HepG2 (cell line): ENCODE measurements around the gene ADGRL1. TPM values are rescaled to one million over a fixed set of nuclear protein-coding genes. Genes with fewer than 3 reads are reported as not detected.

Source experiments
- ATAC-seq: fragments of 200-7000 bp; cut with Tn5 transposase; 3 replicates; pipeline ENCODE4 v1.9.1; 2020; ENCODE audit warnings: mild to moderate bottlenecking, moderate library complexity
- BruUV-seq: library from RNA; stranded (reverse); fragments of 400-500 nt; replicated peaks from 2 replicates; lab custom pipeline; 2021; lab: Mats Ljungman, UMichigan
- CTCF ChIA-PET: fragments of 300-600 bp; formaldehyde crosslinking; extraction: SDS; loops from one replicate; lab custom pipeline; 2021; ENCODE audit warnings: low total read pairs, inconsistent platforms, low intra/inter-chr PET ratio; lab: Yijun Ruan, JAX
- POLR2A ChIA-PET: fragments of 350-600 bp; sonication (Branson Sonifier 250); formaldehyde crosslinking; loops from one replicate; lab custom pipeline; 2020; ENCODE audit warnings: antibody characterized with exemption, inconsistent platforms; lab: Yijun Ruan, JAX
- DNase-seq: peaks from one replicate; pipeline ENCODE4 v3.0.0-alpha.2; 2015; ENCODE audit warnings: low spot score
- FAIRE-seq: peaks from 3 replicates; lab custom pipeline; 2011; peaks lifted over from hg19 to GRCh38; lab: Jason Lieb, UNC
- H2AFZ ChIP-seq: one replicate; pipeline ENCODE4 v1.6.1; 2011; ENCODE audit warnings: low read length, inconsistent platforms
- H3K27ac ChIP-seq: fragments of 300-600 bp; 3 replicates; pipeline ENCODE4 v1.8.0; 2011; ENCODE audit warnings: mixed run types, mild to moderate bottlenecking, mixed read lengths, low read length, inconsistent platforms; ENCODE audit not compliant: insufficient read depth; ENCODE audit errors: extremely low read length
- H3K27me3 ChIP-seq, 2 experiments: fragments of 200-600 bp in 1 of 2; 2 replicates in 1 of 2; 3 replicates in 1 of 2; pipeline versions ENCODE4 v1.6.0 to v1.8.0; 2011; ENCODE audit warnings: low read length in 2 of 2, mild to moderate bottlenecking in 2 of 2, moderate library complexity in 2 of 2, inconsistent platforms in 1 of 2; ENCODE audit not compliant: insufficient read depth in 2 of 2, control insufficient read depth in 1 of 2
- H3K36me3 ChIP-seq, 2 experiments: fragments of 200-600 bp in 1 of 2; replicated peaks in 1 of 2; 2 replicates in 1 of 2; 3 replicates in 1 of 2; pipeline versions ENCODE4 v1.5.1 to v1.8.0; 2011; ENCODE audit warnings: low read length in 2 of 2, inconsistent platforms in 1 of 2; ENCODE audit not compliant: insufficient read depth in 2 of 2, control insufficient read depth in 1 of 2
- H3K4me1 ChIP-seq: 2 replicates; pipeline ENCODE4 v1.5.1; 2012; ENCODE audit warnings: low read length, inconsistent platforms; ENCODE audit not compliant: insufficient read depth
- H3K4me2 ChIP-seq: 2 replicates; pipeline ENCODE4 v1.6.0; 2011; ENCODE audit warnings: low read depth, low read length, inconsistent platforms
- H3K4me3 ChIP-seq, 3 experiments: fragments of 200-600 bp in 1 of 3; sonication (generic), shearing (Covaris generic) in 1 of 3; replicated peaks in 1 of 3; 2 replicates each; pipeline ENCODE4 v1.5.1; 2011 to 2016; ENCODE audit warnings: low read length in 3 of 3, inconsistent platforms in 2 of 3, low read depth in 2 of 3, mild to moderate bottlenecking in 2 of 3, control low read depth in 1 of 3, mixed read lengths in 1 of 3; ENCODE audit not compliant: insufficient read depth in 1 of 3
- H3K79me2 ChIP-seq: one replicate; pipeline ENCODE4 v1.6.1; 2011; ENCODE audit warnings: low read length, inconsistent platforms; ENCODE audit not compliant: insufficient read depth
- H3K9ac ChIP-seq: 2 replicates; pipeline ENCODE4 v1.6.0; 2011; ENCODE audit warnings: mild to moderate bottlenecking, low read depth, low read length, inconsistent platforms; ENCODE audit not compliant: insufficient read depth
- H3K9me3 ChIP-seq: 2 replicates; pipeline ENCODE4 v1.5.1; 2012; ENCODE audit warnings: mild to moderate bottlenecking, low read length
- H4K20me1 ChIP-seq: 2 replicates; pipeline ENCODE4 v1.6.0; 2011; ENCODE audit warnings: inconsistent platforms, mild to moderate bottlenecking, low read length, moderate library complexity; ENCODE audit not compliant: insufficient read depth
- DDIT3 ChIP-seq: sonication (generic); formaldehyde crosslinking; IDR thresholded peaks from 2 replicates; pipeline ENCODE4 v1.4.0; 2020; ENCODE audit warnings: mild to moderate bottlenecking, missing genetic modification reagents
- EZH2 ChIP-seq: conservative IDR thresholded peaks from 2 replicates; pipeline ENCODE4 v1.6.1; 2012; ENCODE audit warnings: mild to moderate bottlenecking, low read depth, low read length, moderate library complexity
- HNF1A ChIP-seq, 2 experiments: sonication (generic) in 1 of 2; formaldehyde crosslinking in 1 of 2; IDR thresholded peaks; 2 replicates each; pipeline versions ENCODE4 v1.4.0 to v1.6.1; 2016 to 2020; ENCODE audit warnings: borderline replicate concordance in 1 of 2, low read depth in 1 of 2, mild to moderate bottlenecking in 1 of 2, missing genetic modification reagents in 1 of 2
- IRF1 ChIP-seq: sonication (generic); formaldehyde crosslinking; IDR thresholded peaks from 2 replicates; pipeline ENCODE4 v1.4.0; 2020; ENCODE audit warnings: low read depth, mild to moderate bottlenecking, missing genetic modification reagents
- SPEN ChIP-seq: sonication (generic); formaldehyde crosslinking; IDR thresholded peaks from 2 replicates; pipeline ENCODE4 v1.5.1; 2020; ENCODE audit warnings: low read depth, mild to moderate bottlenecking, missing genetic modification reagents
- ZNF724P ChIP-seq: sonication (generic); formaldehyde crosslinking; IDR thresholded peaks from 2 replicates; pipeline ENCODE4 v1.8.0; 2022; ENCODE audit warnings: missing genetic modification reagents, borderline replicate concordance
- WGBS: methylation state at CpG from one replicate; pipeline ENCODE4 v1.1.6; 2017; ENCODE audit warnings: low lambda C conversion rate; 5-methylcytosine and 5-hydroxymethylcytosine counted together
- in situ Hi-C: cut with HindIII; loops from 2 replicates; pipeline ENCODE4 v1.10.0; 2017; ENCODE audit warnings: low pct_unique_long_range_greater_than_20kb; ENCODE audit not compliant: extremely low pct_ligation_motif_present
- intact Hi-C: fragments of 100-400 bp; cut with micrococcal nuclease; formaldehyde crosslinking; loops from one replicate; pipeline ENCODE4 v1.10.0; 2022; ENCODE audit not compliant: unreplicated experiment
- polyA plus RNA-seq, 8 experiments: library from polyadenylated mRNA; depleted of rRNA in 3 of 8; stranded (reverse) in 7 of 8; unstranded in 1 of 8; fragments of >200 nt; fragmentation: Illumina TruSeq in 4 of 8; extraction: Trizol in 4 of 8; gene quantifications; 2 replicates each; pipeline versions ENCODE4 v1.2.1 to v1.2.3, GENCODE V29; 2011 to 2016; ENCODE audit warnings: low read depth in 4 of 8, missing spikeins in 1 of 8, mixed read lengths in 1 of 8; ENCODE audit not compliant: insufficient read depth in 1 of 8
- total RNA-seq, 5 experiments: library from RNA; depleted of rRNA; stranded (reverse); fragments of >200 nt; fragmentation: Illumina TruSeq; extraction: Trizol; gene quantifications; 2 replicates each; pipeline ENCODE4 v1.2.3, GENCODE V29; 2016; ENCODE audit warnings: low read depth in 1 of 5

Gene ADGRL1
- total and polyA plus RNA-seq, 2 of the 13 experiments (the other 11 are each of a cell fraction or from before 2014, with no cell fraction given): 0.49 to 1.7 TPM

GRCh38 chr19:14168993-14169392, 37.0 kb downstream of the ADGRL1 start:
- no peaks in the 10 kb centered on the region for H3K9me3 ChIP-seq
- no peaks in the 10 kb centered on the region for H4K20me1 ChIP-seq
- H3K4me1 ChIP-seq: no peaks in the 10 kb centered on the region
- H3K27ac ChIP-seq: no peak overlapping the region
- no peak overlapping the region for H3K4me2 ChIP-seq
- ChIA-PET POLR2A (no interaction called here), CTCF (no interaction called here)
- no peaks in the 10 kb centered on the region for H3K36me3 ChIP-seq
- no peak for DNase-seq
- H3K4me3 ChIP-seq: no peak overlapping the region
- no peak overlapping the region for H3K9ac ChIP-seq
- intact Hi-C loops: no loop called here
- no peak for TF ChIP-seq DDIT3 (CRISPR knock-in tag)
- no peak for TF ChIP-seq ZNF724P
- no peak for TF ChIP-seq IRF1 (CRISPR knock-in tag)
- no peak for TF ChIP-seq HNF1A (IDR thresholded peaks at IDR 0.05; ENCODE audit: low read depth)
- no peak for TF ChIP-seq HNF1A (CRISPR knock-in tag; IDR thresholded peaks at IDR 0.05; ENCODE audit: borderline replicate concordance)
- TF ChIP-seq EZH2: no peak
- TF ChIP-seq SPEN (CRISPR knock-in tag): no peak
- no peaks in the 10 kb centered on the region for H3K79me2 ChIP-seq
- no peak for ATAC-seq
- in situ Hi-C loops: no loop called here
- 82% methylated on average over 12 of the region's 12 CpGs for WGBS
- no TSS peak for BruUV-seq
- no peak overlapping the region for H2AFZ ChIP-seq
- FAIRE-seq: no peak
- H3K27me3 ChIP-seq: no peaks in the 10 kb centered on the region
